NB4 (cell line): ENCODE results near the gene TRIM75.
"Not testable (repeated sequence)": the region's sequence is repeated elsewhere in the genome, so short reads cannot be mapped to it uniquely, and the experiment has no call there.

Experiments used
- DNase-seq: peaks from one replicate; pipeline ENCODE4 v3.0.0; 2010; ENCODE audit warnings: low read depth
- H3K4me3 ChIP-seq: one replicate; pipeline ENCODE4 v1.5.1; 2011; ENCODE audit warnings: mild to moderate bottlenecking, low read depth, low read length, moderate library complexity
- MYC ChIP-seq: IDR thresholded peaks from 2 replicates; pipeline ENCODE4 v1.6.1; 2011; ENCODE audit warnings: low read depth, low read length
- POLR2A ChIP-seq: IDR thresholded peaks from 2 replicates; pipeline ENCODE4 v1.6.1; 2011; ENCODE audit warnings: mild to moderate bottlenecking; ENCODE audit not compliant: insufficient read length; ENCODE audit errors: extremely low read depth
- TF ChIP-seq, protein P1 (sequence below): IDR thresholded peaks from 2 replicates; pipeline ENCODE4 v1.6.1; 2011; ENCODE audit warnings: low read depth, low read length
- TF ChIP-seq, protein P2 (sequence below): IDR thresholded peaks from one replicate; pipeline ENCODE4 v1.5.1; 2012; ENCODE audit warnings: low read depth, low read length

Gene TRIM75

DNA sequence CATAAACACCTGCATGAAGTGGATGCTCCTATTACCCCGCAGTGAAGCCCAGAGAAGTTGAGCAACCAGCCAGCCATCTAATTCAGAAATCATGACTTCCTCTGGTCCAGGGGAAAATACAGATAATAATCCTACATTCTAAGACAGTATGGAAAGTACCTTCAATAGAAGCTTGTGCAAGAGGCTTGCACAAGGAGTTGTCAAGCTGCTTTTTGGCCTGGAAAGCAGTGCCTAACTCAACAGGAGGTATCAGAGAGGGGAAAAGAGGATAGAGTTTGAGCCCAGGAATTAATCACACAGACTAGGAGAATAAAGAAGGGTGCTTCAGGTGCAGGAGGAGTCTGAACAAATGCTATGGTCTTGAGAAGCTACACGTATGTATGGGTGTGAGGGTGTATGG is 32.3 kb downstream of the TRIM75 start:
- DNase-seq, result no peak
- TF ChIP-seq, protein P1, sequence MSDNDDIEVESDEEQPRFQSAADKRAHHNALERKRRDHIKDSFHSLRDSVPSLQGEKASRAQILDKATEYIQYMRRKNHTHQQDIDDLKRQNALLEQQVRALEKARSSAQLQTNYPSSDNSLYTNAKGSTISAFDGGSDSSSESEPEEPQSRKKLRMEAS, result no peak
- TF ChIP-seq, protein P2, sequence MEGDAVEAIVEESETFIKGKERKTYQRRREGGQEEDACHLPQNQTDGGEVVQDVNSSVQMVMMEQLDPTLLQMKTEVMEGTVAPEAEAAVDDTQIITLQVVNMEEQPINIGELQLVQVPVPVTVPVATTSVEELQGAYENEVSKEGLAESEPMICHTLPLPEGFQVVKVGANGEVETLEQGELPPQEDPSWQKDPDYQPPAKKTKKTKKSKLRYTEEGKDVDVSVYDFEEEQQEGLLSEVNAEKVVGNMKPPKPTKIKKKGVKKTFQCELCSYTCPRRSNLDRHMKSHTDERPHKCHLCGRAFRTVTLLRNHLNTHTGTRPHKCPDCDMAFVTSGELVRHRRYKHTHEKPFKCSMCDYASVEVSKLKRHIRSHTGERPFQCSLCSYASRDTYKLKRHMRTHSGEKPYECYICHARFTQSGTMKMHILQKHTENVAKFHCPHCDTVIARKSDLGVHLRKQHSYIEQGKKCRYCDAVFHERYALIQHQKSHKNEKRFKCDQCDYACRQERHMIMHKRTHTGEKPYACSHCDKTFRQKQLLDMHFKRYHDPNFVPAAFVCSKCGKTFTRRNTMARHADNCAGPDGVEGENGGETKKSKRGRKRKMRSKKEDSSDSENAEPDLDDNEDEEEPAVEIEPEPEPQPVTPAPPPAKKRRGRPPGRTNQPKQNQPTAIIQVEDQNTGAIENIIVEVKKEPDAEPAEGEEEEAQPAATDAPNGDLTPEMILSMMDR, result no peak
- TF ChIP-seq POLR2A (no peak), MYC (no peak)
- no peak overlapping the region for H3K4me3 ChIP-seq

DNA sequence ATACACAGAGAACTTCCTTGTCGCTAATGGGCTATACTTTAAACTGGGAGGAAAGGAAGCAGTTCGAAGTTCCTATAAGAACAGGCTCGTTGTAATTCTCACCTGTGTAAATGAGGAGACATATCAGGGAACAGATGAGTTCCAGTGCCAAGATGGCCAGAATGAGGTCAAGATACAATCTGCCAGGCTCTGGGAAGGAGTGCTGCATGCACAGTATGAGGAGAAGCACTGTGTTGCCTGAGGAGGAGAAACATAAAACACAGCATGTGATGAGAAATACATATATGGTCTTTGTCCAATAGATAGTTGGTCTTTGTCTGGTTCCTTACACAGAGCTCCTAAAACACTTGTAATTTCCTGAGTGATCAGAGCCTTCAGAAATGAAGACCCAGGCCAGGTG is 34.7 kb downstream of the TRIM75 start:
- no peak overlapping the region for H3K4me3 ChIP-seq
- no peak for DNase-seq
- TF ChIP-seq POLR2A (no peak), MYC (no peak)
- TF ChIP-seq, protein P2, result no peak
- TF ChIP-seq, protein P1, result no peak

DNA sequence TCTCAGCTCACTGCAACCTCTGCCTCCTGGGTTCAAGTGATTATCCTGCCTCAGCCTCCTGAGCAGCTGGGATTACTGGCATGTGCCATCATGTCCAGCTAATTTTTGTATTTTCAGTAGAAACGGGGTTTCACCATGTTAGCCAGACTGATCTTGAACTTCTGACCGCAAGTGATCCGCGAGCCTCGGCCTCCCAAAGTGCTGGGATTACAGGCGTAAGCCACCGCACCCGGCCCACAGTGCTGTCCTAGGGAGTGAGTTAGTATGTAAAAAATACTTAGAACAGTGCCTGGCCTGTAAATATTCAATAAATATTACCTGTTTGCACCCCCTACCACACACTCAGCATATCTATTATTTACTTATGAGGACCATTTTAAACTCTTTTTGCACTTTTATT is 38.5 kb downstream of the TRIM75 start:
- H3K4me3 ChIP-seq, DNase-seq: not testable (repeated sequence)

DNA sequence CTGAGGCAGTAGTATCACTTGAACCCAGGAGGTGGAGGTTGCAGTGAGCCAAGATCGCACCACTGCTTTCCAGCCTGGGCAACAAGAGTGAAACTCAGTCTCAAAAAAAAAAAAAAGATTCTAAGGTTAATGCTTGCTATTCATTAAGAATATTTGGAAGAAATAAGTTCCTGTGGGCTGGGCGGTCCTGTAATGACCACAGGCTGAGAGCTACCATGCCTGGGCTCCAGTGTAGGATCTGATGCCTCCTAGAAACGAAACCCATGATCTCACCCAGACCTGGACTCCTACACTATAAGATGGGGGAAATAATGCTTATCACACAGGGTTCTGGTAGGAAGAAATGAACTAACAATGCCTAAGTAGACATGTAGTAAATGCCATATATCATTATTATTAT is 41.2 kb downstream of the TRIM75 start:
- DNase-seq, result no peak
- H3K4me3 ChIP-seq, result no peak overlapping the region
- TF ChIP-seq, protein P2, result no peak
- TF ChIP-seq POLR2A, result no peak
- TF ChIP-seq MYC, result no peak
- TF ChIP-seq, protein P1, result no peak

DNA sequence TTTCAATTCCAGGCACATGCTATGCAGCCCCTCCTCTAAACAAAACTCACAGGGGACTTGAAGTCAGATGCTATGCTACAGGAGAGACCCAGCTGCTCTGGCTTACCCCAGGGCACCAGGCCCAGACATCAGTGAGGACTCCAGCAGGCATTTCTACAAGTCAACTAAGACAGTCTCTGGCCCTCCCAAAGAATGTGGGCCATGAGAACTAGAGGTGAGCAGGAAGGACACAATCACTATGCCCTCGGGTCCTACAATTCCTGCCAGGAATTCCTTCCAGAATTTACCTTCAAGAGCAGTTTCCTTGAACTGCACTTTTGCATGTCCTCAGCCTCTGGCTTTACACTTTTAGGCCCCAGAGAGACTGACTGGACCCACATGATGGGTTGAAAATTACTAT is 41.6 kb downstream of the TRIM75 start:
- no peak for DNase-seq
- TF ChIP-seq, protein P2, result no peak
- TF ChIP-seq, protein P1, result no peak
- TF ChIP-seq POLR2A (no peak), MYC (no peak)
- no peak overlapping the region for H3K4me3 ChIP-seq

DNA sequence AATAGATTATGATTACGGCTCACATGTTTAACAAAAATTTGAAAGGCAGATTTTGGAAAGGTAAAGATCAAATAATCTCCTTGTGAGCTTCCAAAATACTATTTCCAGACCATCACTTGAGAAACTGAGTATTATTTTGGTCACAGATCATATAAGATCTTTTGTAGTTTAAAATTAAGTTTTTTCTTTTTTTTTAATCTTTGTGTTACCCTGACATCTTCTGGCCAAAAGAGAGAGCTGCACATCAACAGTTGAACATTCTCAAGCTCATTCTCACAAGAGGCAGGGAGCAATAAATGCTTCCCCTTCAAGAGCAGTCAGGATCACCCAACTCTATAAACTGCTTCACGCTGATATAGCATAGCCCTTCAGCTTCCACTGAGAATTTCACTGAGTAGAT is 43.1 kb downstream of the TRIM75 start:
- peak; percentile 38 for DNase-seq

More for the DNA sequence above, 43.1 kb downstream of the TRIM75 start:
- H3K4me3 ChIP-seq, result no peak overlapping the region
- TF ChIP-seq, protein P2, result peak; percentile 47
- no peak for TF ChIP-seq POLR2A
